MG63 (cell line): ENCODE data around the gene FERMT2. TPM values are rescaled to one million over a fixed set of nuclear protein-coding genes. Genes with fewer than 3 reads are reported as not detected.

ENCODE experiments used
- DNase-seq: peaks from one replicate; pipeline ENCODE4 v3.0.0-alpha.2; 2020
- H3K27me3 ChIP-seq: fragments of 250-450 bp; sonication (Bioruptor Pico); 2 replicates; pipeline ENCODE4 v1.5.1; 2020; ENCODE audit warnings: mild to moderate bottlenecking, moderate library complexity
- H3K36me3 ChIP-seq: fragments of 250-450 bp; sonication (Bioruptor Pico); 2 replicates; pipeline ENCODE4 v1.5.1; 2020; ENCODE audit warnings: mild to moderate bottlenecking, moderate library complexity
- H3K4me3 ChIP-seq: fragments of 250-450 bp; sonication (Bioruptor Pico); 2 replicates; pipeline ENCODE4 v1.5.1; 2020; ENCODE audit warnings: mild to moderate bottlenecking, moderate library complexity
- H3K9me3 ChIP-seq: fragments of 250-450 bp; sonication (Bioruptor Pico); 2 replicates; pipeline ENCODE4 v1.5.1; 2020; ENCODE audit warnings: mild to moderate bottlenecking, moderate library complexity
- total RNA-seq: library from RNA; depleted of rRNA; stranded (reverse); fragments of >200 nt; shearing (Covaris generic); gene quantifications from 2 replicates; pipeline ENCODE4 v1.2.3, GENCODE V29; 2014; ENCODE audit warnings: low replicate concordance

The FERMT2 gene
- total RNA-seq, 1 experiment from 2014 or later = 67.7 TPM

GRCh38 chr14:52950410-52950897 lies 396 bp downstream of the FERMT2 start:
- DNase-seq = peak; percentile 34
- Histone ChIP-seq H3K36me3 (peaks cover 15% of the 10 kb centered on the region), H3K9me3 (no peaks in the 10 kb centered on the region), H3K27me3 (no peaks in the 10 kb centered on the region), H3K4me3 (peak overlapping the region; percentile 66)

GRCh38 chr14:52949711-52950409 lies 990 bp downstream of the FERMT2 start:
- no peaks in the 10 kb centered on the region for H3K27me3 ChIP-seq
- H3K36me3 ChIP-seq = peaks cover 15% of the 10 kb centered on the region
- peak overlapping the region; percentile 66 for H3K4me3 ChIP-seq
- no peaks in the 10 kb centered on the region for H3K9me3 ChIP-seq
- peak; percentile 25 for DNase-seq

GRCh38 chr14:52949249-52949648 lies 1.6 kb downstream of the FERMT2 start:
- Histone ChIP-seq H3K9me3 (no peaks in the 10 kb centered on the region), H3K36me3 (peaks cover 15% of the 10 kb centered on the region), H3K4me3 (peak overlapping the region; percentile 66), H3K27me3 (no peaks in the 10 kb centered on the region)
- no peak for DNase-seq

GRCh38 chr14:52948836-52949235 lies 2.0 kb downstream of the FERMT2 start:
- H3K27me3 ChIP-seq = no peaks in the 10 kb centered on the region
- H3K4me3 ChIP-seq = peak overlapping the region; percentile 66
- no peak for DNase-seq
- H3K36me3 ChIP-seq = peaks cover 17% of the 10 kb centered on the region
- no peaks in the 10 kb centered on the region for H3K9me3 ChIP-seq

GRCh38 chr14:52948039-52948438 lies 2.8 kb downstream of the FERMT2 start:
- no peaks in the 10 kb centered on the region for H3K9me3 ChIP-seq
- peak overlapping the region; percentile 66 for H3K4me3 ChIP-seq
- no peak for DNase-seq
- H3K36me3 ChIP-seq = peaks cover 23% of the 10 kb centered on the region
- no peaks in the 10 kb centered on the region for H3K27me3 ChIP-seq

- Histone ChIP-seq H3K27me3 (no peaks in the 10 kb centered on the region), H3K36me3 (peaks cover 23% of the 10 kb centered on the region), H3K9me3 (no peaks in the 10 kb centered on the region), H3K4me3 (no peak overlapping the region)
- DNase-seq = no peak
Observed at GRCh38 chr14:52944254-52944653, 6.6 kb downstream of the FERMT2 start.

- no peak for DNase-seq
- Histone ChIP-seq H3K36me3 (peaks cover 8% of the 10 kb centered on the region), H3K9me3 (no peaks in the 10 kb centered on the region), H3K4me3 (no peak overlapping the region), H3K27me3 (no peaks in the 10 kb centered on the region)
Observed at GRCh38 chr14:52939427-52939826, 11.4 kb downstream of the FERMT2 start.

GRCh38 chr14:52937869-52938268 lies 13.0 kb downstream of the FERMT2 start:
- Histone ChIP-seq H3K9me3 (no peaks in the 10 kb centered on the region), H3K4me3 (no peak overlapping the region), H3K36me3 (no peaks in the 10 kb centered on the region; the same call in 1 of the 2 replicates), H3K27me3 (no peaks in the 10 kb centered on the region)
- DNase-seq = no peak

- no peak for DNase-seq
- no peak overlapping the region for H3K4me3 ChIP-seq
Observed at GRCh38 chr14:52937306-52937705, 13.5 kb downstream of the FERMT2 start.

GRCh38 chr14:52936437-52936836 lies 14.4 kb downstream of the FERMT2 start:
- Histone ChIP-seq H3K27me3 (no peaks in the 10 kb centered on the region), H3K36me3 (no peaks in the 10 kb centered on the region; the same call in 1 of the 2 replicates), H3K4me3 (no peak overlapping the region), H3K9me3 (no peaks in the 10 kb centered on the region)
- DNase-seq = no peak

More at GRCh38 chr14:52937306-52937705, 13.5 kb downstream of the FERMT2 start:
- H3K36me3 ChIP-seq = no peaks in the 10 kb centered on the region; the same call in 1 of the 2 replicates
- no peaks in the 10 kb centered on the region for H3K9me3 ChIP-seq
- no peaks in the 10 kb centered on the region for H3K27me3 ChIP-seq

GRCh38 chr14:52935833-52936232 lies 15.0 kb downstream of the FERMT2 start:
- H3K4me3 ChIP-seq = no peak overlapping the region
- H3K27me3 ChIP-seq = no peaks in the 10 kb centered on the region
- no peaks in the 10 kb centered on the region for H3K9me3 ChIP-seq
- no peaks in the 10 kb centered on the region; the same call in 1 of the 2 replicates for H3K36me3 ChIP-seq
- no peak for DNase-seq

GRCh38 chr14:52934762-52935161 lies 16.1 kb downstream of the FERMT2 start:
- Histone ChIP-seq H3K36me3 (no peaks in the 10 kb centered on the region; the same call in 1 of the 2 replicates), H3K4me3 (no peak overlapping the region), H3K27me3 (no peaks in the 10 kb centered on the region), H3K9me3 (no peaks in the 10 kb centered on the region)
- DNase-seq = no peak

- no peak for DNase-seq
- H3K27me3 ChIP-seq = no peaks in the 10 kb centered on the region
- no peaks in the 10 kb centered on the region for H3K36me3 ChIP-seq
- no peaks in the 10 kb centered on the region for H3K9me3 ChIP-seq
- H3K4me3 ChIP-seq = no peak overlapping the region
Observed at GRCh38 chr14:52929192-52929807, 21.6 kb downstream of the FERMT2 start.

- no peak for DNase-seq
- Histone ChIP-seq H3K4me3 (no peak overlapping the region), H3K9me3 (no peaks in the 10 kb centered on the region), H3K36me3 (no peaks in the 10 kb centered on the region), H3K27me3 (no peaks in the 10 kb centered on the region)
Observed at GRCh38 chr14:52926953-52927352, 23.9 kb downstream of the FERMT2 start.

- Histone ChIP-seq H3K27me3 (no peaks in the 10 kb centered on the region), H3K9me3 (no peaks in the 10 kb centered on the region), H3K36me3 (0 out of 2 replicates have a peak, but pooled peaks cover 2% of the 10 kb centered on the region), H3K4me3 (no peak overlapping the region)
- DNase-seq = no peak
Observed at GRCh38 chr14:52923902-52924575, 26.8 kb downstream of the FERMT2 start.

- Histone ChIP-seq H3K4me3 (no peak overlapping the region), H3K27me3 (no peaks in the 10 kb centered on the region), H3K9me3 (no peaks in the 10 kb centered on the region), H3K36me3 (peaks cover 9% of the 10 kb centered on the region; the same call in 1 of the 2 replicates)
- DNase-seq = no peak
Observed at GRCh38 chr14:52922656-52923055, 28.2 kb downstream of the FERMT2 start.

GRCh38 chr14:52922059-52922458 lies 28.8 kb downstream of the FERMT2 start:
- Histone ChIP-seq H3K27me3 (no peaks in the 10 kb centered on the region), H3K4me3 (no peak overlapping the region), H3K36me3 (peaks cover 10% of the 10 kb centered on the region), H3K9me3 (no peaks in the 10 kb centered on the region)
- DNase-seq = no peak
